CD4-positive, alpha-beta T cell (primary cell): ENCODE results near the gene ADAMTS7. TPM values are rescaled to one million over a fixed set of nuclear protein-coding genes. Genes with fewer than 3 reads are reported as not detected.

Source experiments
- ATAC-seq: fragments of 200-7000 bp; cut with Tn5 transposase; one replicate; pipeline ENCODE4 v1.10.0; 2022; ENCODE audit warnings: mild to moderate bottlenecking; ENCODE audit not compliant: poor library complexity
- CTCF ChIA-PET: fragments of 350-600 bp; sonication (Branson Sonifier 250); formaldehyde crosslinking; loops from one replicate; lab custom pipeline; 2021; ENCODE audit warnings: antibody characterized with exemption, inconsistent platforms; lab: Charles Lee
- POLR2A ChIA-PET: fragments of 350-600 bp; sonication (Branson Sonifier 250); formaldehyde crosslinking; loops from one replicate; lab custom pipeline; 2021; ENCODE audit warnings: antibody characterized with exemption, inconsistent platforms; lab: Charles Lee
- DNase-seq, 14 experiments: peaks; one replicate each; pipeline ENCODE4 v3.0.0-alpha.2; 2013 to 2020; ENCODE audit warnings: mixed read lengths in 2 of 14
- H3K27ac ChIP-seq, 2 donors: one replicate each; pipeline versions ENCODE4 v1.5.1 to v1.7.0; 2013; ENCODE audit warnings: low read length in 2 of 2, low read depth in 1 of 2, mild to moderate bottlenecking in 1 of 2
- H3K27me3 ChIP-seq, 2 experiments: 1 replicate in 1 of 2; 2 replicates in 1 of 2; pipeline versions ENCODE4 v1.6.1 to v1.7.0; 2013; ENCODE audit warnings: low read length in 2 of 2, control low read depth in 1 of 2, mild to moderate bottlenecking in 1 of 2, moderate library complexity in 1 of 2; ENCODE audit not compliant: insufficient read depth in 2 of 2, control insufficient read depth in 1 of 2
- H3K36me3 ChIP-seq: one replicate; pipeline ENCODE4 v1.6.1; 2013; ENCODE audit warnings: low read length, control low read depth; ENCODE audit not compliant: insufficient read depth
- H3K4me1 ChIP-seq: one replicate; pipeline ENCODE4 v1.6.1; 2013; ENCODE audit warnings: low read length, control low read depth; ENCODE audit not compliant: insufficient read depth
- H3K4me3 ChIP-seq: one replicate; pipeline ENCODE4 v1.5.1; 2013; ENCODE audit warnings: mild to moderate bottlenecking, low read length, moderate library complexity
- H3K9me3 ChIP-seq, 2 experiments: 1 replicate in 1 of 2; 2 replicates in 1 of 2; pipeline versions ENCODE4 v1.6.1 to v1.7.0; 2013; ENCODE audit warnings: low read length in 2 of 2, mild to moderate bottlenecking in 2 of 2, control low read depth in 1 of 2, moderate library complexity in 1 of 2; ENCODE audit not compliant: control insufficient read depth in 1 of 2, insufficient read depth in 1 of 2
- H3K27ac Mint-ChIP-seq: one replicate; pipeline ENCODE4 v1.8.0; 2020; ENCODE audit warnings: mixed read lengths
- H3K27me3 Mint-ChIP-seq: one replicate; pipeline ENCODE4 v1.8.0; 2021; ENCODE audit warnings: mixed read lengths
- H3K36me3 Mint-ChIP-seq: one replicate; pipeline ENCODE4 v1.8.0; 2021; ENCODE audit warnings: low read depth, mixed read lengths
- H3K4me1 Mint-ChIP-seq: one replicate; pipeline ENCODE4 v1.8.0; 2021; ENCODE audit warnings: low read depth, mixed read lengths
- H3K4me3 Mint-ChIP-seq: one replicate; pipeline ENCODE4 v1.8.0; 2020; ENCODE audit warnings: mild to moderate bottlenecking, mixed read lengths
- H3K9me3 Mint-ChIP-seq: one replicate; pipeline ENCODE4 v1.8.0; 2020; ENCODE audit warnings: mixed read lengths
- CTCF ChIP-seq: fragments of 200-600 bp; IDR thresholded peaks from one replicate; pipeline ENCODE4 v1.8.0; 2022; ENCODE audit warnings: antibody characterized with exemption, mild to moderate bottlenecking
- intact Hi-C, 2 experiments: fragments of 100-400 bp; cut with DNase I in 1 of 2; cut with micrococcal nuclease in 1 of 2; formaldehyde crosslinking; loops; one replicate each; pipeline versions ENCODE4 v1.15.1 to v1.9.0; 2023 to 2025; cut with DNase I, micrococcal nuclease
- total RNA-seq, 174 experiments: library from RNA in 2 of 174; stranded (reverse) in 2 of 174; gene quantifications; one replicate each; pipeline ENCODE4 v1.2.3 and lab custom pipeline; 2021 to 2026

The ADAMTS7 gene
- total RNA-seq, 2 experiments from 2014 or later = 0.11 to 0.30 TPM

GRCh38 chr15:78836333-78836732, 25.1 kb upstream of the ADAMTS7 start:
- CTCF ChIA-PET = no interaction called here
- H3K36me3 ChIP-seq = no peaks in the 10 kb centered on the region
- no peak for TF ChIP-seq CTCF

GRCh38 chr15:78831229-78832207, 20.3 kb upstream of the ADAMTS7 start:
- H3K4me3 ChIP-seq = no peak overlapping the region
- H3K36me3 ChIP-seq = no peaks in the 10 kb centered on the region
- POLR2A ChIA-PET = interaction anchor here (1.2 kb wide), 1 partner anchor 42 kb away, joined by 4 read pairs; the partner anchor contains the start of gene MORF4L1
- peaks cover 0 to 9% of the 10 kb centered on the region in 2 experiments for H3K27me3 ChIP-seq
- intact Hi-C loops = no loop called here
- Mint-ChIP-seq H3K36me3 (no peaks in the 10 kb centered on the region), H3K27ac (no peak overlapping the region), H3K27me3 (peaks cover 27% of the 10 kb centered on the region), H3K4me3 (peak overlapping the region; percentile 73), H3K9me3 (no peaks in the 10 kb centered on the region), H3K4me1 (no peaks in the 10 kb centered on the region)
- CTCF ChIA-PET = no interaction called here
- no peak overlapping the region for H3K27ac ChIP-seq
- peaks cover 10% of the 10 kb centered on the region for H3K4me1 ChIP-seq
- ATAC-seq = no peak
- peak in 1 of 14 experiments; percentile 5 for DNase-seq
- peaks cover 0 to 12% of the 10 kb centered on the region in 2 experiments for H3K9me3 ChIP-seq
- no peak for TF ChIP-seq CTCF

More at GRCh38 chr15:78836333-78836732, 25.1 kb upstream of the ADAMTS7 start:
- no peak overlapping the region for H3K4me3 ChIP-seq
- peaks cover 0 to 5% of the 10 kb centered on the region in 2 experiments for H3K27me3 ChIP-seq
- Mint-ChIP-seq H3K4me1 (no peaks in the 10 kb centered on the region), H3K27ac (no peak overlapping the region), H3K27me3 (peaks cover 32% of the 10 kb centered on the region), H3K4me3 (no peak overlapping the region), H3K9me3 (no peaks in the 10 kb centered on the region), H3K36me3 (no peaks in the 10 kb centered on the region)
- ATAC-seq (no peak), DNase-seq (no peak)
- peaks cover 0 to 5% of the 10 kb centered on the region in 2 experiments for H3K9me3 ChIP-seq
- intact Hi-C loops = no loop called here
- H3K27ac ChIP-seq = no peak overlapping the region
- H3K4me1 ChIP-seq = no peaks in the 10 kb centered on the region
- POLR2A ChIA-PET = no interaction called here

- DNase-seq (peak in 4 of 14 experiments; percentile 1 to 22 (median 18)), ATAC-seq (peak; percentile 39)
- peaks cover 22% of the 10 kb centered on the region for H3K27me3 Mint-ChIP-seq
- no peaks in the 10 kb centered on the region for H3K9me3 Mint-ChIP-seq
- H3K27ac Mint-ChIP-seq = no peak overlapping the region
- Histone ChIP-seq H3K9me3 (peaks cover 0 to 12% of the 10 kb centered on the region in 2 experiments), H3K4me3 (peak overlapping the region; percentile 53), H3K27me3 (peaks cover 0 to 9% of the 10 kb centered on the region in 2 experiments), H3K4me1 (peaks cover 10% of the 10 kb centered on the region), H3K27ac (no peak overlapping the region), H3K36me3 (no peaks in the 10 kb centered on the region)
- POLR2A ChIA-PET = interaction anchor here (0.6 to 1.2 kb wide), 2 partner anchors 43 to 77 kb away, joined by 3 to 4 read pairs; partner anchors contain the start of gene MORF4L1
- intact Hi-C loops = no loop called here
- H3K4me3 Mint-ChIP-seq = peak overlapping the region; percentile 73
- TF ChIP-seq CTCF = no peak
- no peaks in the 10 kb centered on the region for H3K36me3 Mint-ChIP-seq
- CTCF ChIA-PET = no interaction called here
- no peaks in the 10 kb centered on the region for H3K4me1 Mint-ChIP-seq
Measured at GRCh38 chr15:78830514-78831228, 19.4 kb upstream of the ADAMTS7 start.
